ENCODE data around the gene TRPM3. TPM values are rescaled to one million over a fixed set of nuclear protein-coding genes. Genes with fewer than 3 reads are reported as not detected.

The TRPM3 gene
- total and polyA plus RNA-seq, 2 of the 13 experiments (the other 11 are each of a cell fraction or from before 2014, with no cell fraction given) = not detected

DNA sequence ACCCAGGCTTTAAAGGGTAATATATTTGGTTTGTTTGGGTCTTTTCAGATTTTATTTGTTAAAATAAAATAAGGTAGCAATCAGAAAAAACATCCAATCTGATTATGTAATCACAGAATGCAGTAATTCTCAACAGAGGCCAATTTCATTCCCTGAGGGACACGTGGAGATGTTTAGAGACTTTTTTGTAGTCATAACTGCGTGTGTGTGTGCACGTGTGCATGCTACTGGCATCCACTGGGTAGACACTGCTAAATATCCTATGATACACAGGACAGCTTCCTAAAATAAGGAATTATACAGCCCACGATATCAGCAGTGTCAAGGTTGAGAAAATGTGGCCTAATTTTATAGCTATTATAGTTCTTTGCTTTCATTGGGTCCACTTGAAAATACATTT lies 526.2 kb downstream of the TRPM3 start:
- Histone ChIP-seq H3K9ac (ENCODE audit: insufficient read depth, low read depth, low read length) (no peak overlapping the region), H3K79me2 (ENCODE audit: insufficient read depth, low read length) (no peaks in the 10 kb centered on the region), H3K4me3 (replicated peaks in 1 of 3; ENCODE audit: insufficient read depth in 1 of 3, low read depth in 2 of 3, low read length in 3 of 3) (no peak overlapping the region), H3K36me3 (replicated peaks in 1 of 2; ENCODE audit: control insufficient read depth in 1 of 2, insufficient read depth in 2 of 2, low read length in 2 of 2) (no peaks in the 10 kb centered on the region), H3K4me2 (ENCODE audit: low read depth, low read length) (no peak overlapping the region), H3K27ac (ENCODE audit: extremely low read length, insufficient read depth, low read length) (no peak overlapping the region), H3K4me1 (ENCODE audit: insufficient read depth, low read length) (no peaks in the 10 kb centered on the region), H4K20me1 (ENCODE audit: insufficient read depth, low read length) (no peaks in the 10 kb centered on the region), H2AFZ (ENCODE audit: low read length) (no peak overlapping the region), H3K9me3 (ENCODE audit: low read length) (no peaks in the 10 kb centered on the region), H3K27me3 (ENCODE audit: control insufficient read depth in 1 of 2, insufficient read depth in 2 of 2, low read length in 2 of 2) (no peaks in the 10 kb centered on the region; a peak in 1 of 5 replicates)
- no peak for FAIRE-seq
- no peak for ATAC-seq
- intact Hi-C loops (cut with micrococcal nuclease; ENCODE audit: unreplicated experiment) (no loop called here), in situ Hi-C loops (cut with HindIII; ENCODE audit: extremely low pct_ligation_motif_present, low pct_unique_long_range_greater_than_20kb) (no loop called here)
- ChIA-PET POLR2A (no interaction called here), CTCF (ENCODE audit: low intra/inter-chr PET ratio, low total read pairs) (no interaction called here)
- no TSS peak for BruUV-seq (replicated peaks)
- DNase-seq (ENCODE audit: low spot score) = no peak
- 4% methylated on average over 4 of the region's 4 CpGs for WGBS (ENCODE audit: low lambda C conversion rate)
- TF ChIP-seq, protein P1, sequence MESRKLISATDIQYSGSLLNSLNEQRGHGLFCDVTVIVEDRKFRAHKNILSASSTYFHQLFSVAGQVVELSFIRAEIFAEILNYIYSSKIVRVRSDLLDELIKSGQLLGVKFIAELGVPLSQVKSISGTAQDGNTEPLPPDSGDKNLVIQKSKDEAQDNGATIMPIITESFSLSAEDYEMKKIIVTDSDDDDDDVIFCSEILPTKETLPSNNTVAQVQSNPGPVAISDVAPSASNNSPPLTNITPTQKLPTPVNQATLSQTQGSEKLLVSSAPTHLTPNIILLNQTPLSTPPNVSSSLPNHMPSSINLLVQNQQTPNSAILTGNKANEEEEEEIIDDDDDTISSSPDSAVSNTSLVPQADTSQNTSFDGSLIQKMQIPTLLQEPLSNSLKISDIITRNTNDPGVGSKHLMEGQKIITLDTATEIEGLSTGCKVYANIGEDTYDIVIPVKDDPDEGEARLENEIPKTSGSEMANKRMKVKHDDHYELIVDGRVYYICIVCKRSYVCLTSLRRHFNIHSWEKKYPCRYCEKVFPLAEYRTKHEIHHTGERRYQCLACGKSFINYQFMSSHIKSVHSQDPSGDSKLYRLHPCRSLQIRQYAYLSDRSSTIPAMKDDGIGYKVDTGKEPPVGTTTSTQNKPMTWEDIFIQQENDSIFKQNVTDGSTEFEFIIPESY (CRISPR knock-in tag; IDR thresholded peaks at IDR 0.05) = no peak
- TF ChIP-seq, protein P2, sequence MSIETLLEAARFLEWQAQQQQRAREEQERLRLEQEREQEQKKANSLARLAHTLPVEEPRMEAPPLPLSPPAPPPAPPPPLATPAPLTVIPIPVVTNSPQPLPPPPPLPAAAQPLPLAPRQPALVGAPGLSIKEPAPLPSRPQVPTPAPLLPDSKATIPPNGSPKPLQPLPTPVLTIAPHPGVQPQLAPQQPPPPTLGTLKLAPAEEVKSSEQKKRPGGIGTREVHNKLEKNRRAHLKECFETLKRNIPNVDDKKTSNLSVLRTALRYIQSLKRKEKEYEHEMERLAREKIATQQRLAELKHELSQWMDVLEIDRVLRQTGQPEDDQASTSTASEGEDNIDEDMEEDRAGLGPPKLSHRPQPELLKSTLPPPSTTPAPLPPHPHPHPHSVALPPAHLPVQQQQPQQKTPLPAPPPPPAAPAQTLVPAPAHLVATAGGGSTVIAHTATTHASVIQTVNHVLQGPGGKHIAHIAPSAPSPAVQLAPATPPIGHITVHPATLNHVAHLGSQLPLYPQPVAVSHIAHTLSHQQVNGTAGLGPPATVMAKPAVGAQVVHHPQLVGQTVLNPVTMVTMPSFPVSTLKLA (IDR thresholded peaks at IDR 0.05) = peak; percentile 34; the same call in 1 of the 2 replicates

DNA sequence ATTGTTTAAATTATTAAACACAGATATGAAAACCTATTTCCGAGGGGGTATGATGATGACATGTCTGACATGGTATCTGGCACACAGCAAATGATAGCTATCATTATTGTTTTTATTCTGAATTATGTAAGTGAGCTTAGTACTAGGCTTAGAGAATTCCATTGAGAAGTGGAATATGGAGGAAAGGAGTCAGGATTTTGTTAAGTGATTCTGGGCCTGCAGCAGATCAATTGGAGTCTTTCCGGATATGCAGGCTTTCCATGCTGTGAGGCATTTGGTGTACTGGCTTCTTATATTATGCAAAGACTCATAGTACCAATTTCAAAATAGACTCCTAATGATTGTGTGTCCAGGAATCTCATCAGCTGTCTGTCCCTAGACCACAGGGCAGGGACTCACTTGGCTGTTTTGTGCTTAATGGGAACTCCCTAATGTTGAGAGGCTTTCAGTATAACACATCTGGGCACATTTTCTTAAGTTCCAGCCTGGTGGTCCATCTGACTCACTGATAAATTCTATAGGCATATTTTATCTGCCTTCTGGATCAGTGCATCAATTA lies 527.0 kb downstream of the TRPM3 start:
- no peaks in the 10 kb centered on the region for H3K9me3 ChIP-seq (ENCODE audit: low read length)
- no peak overlapping the region for H3K27ac ChIP-seq (ENCODE audit: extremely low read length, insufficient read depth, low read length)
- ATAC-seq (no peak), FAIRE-seq (no peak), DNase-seq (ENCODE audit: low spot score) (no peak)
- H3K4me3 ChIP-seq (replicated peaks in 1 of 3; ENCODE audit: insufficient read depth in 1 of 3, low read depth in 2 of 3, low read length in 3 of 3) = no peak overlapping the region
- H3K36me3 ChIP-seq (replicated peaks in 1 of 2; ENCODE audit: control insufficient read depth in 1 of 2, insufficient read depth in 2 of 2, low read length in 2 of 2) = no peaks in the 10 kb centered on the region
- CTCF ChIA-PET (ENCODE audit: low intra/inter-chr PET ratio, low total read pairs) = no interaction called here
- H3K9ac ChIP-seq (ENCODE audit: insufficient read depth, low read depth, low read length) = no peak overlapping the region
- no peaks in the 10 kb centered on the region for H3K4me1 ChIP-seq (ENCODE audit: insufficient read depth, low read length)
- in situ Hi-C loops (cut with HindIII; ENCODE audit: extremely low pct_ligation_motif_present, low pct_unique_long_range_greater_than_20kb) = no loop called here
- BruUV-seq (replicated peaks) = no TSS peak
- no peak overlapping the region for H3K4me2 ChIP-seq (ENCODE audit: low read depth, low read length)
- no peaks in the 10 kb centered on the region; a peak in 1 of 5 replicates for H3K27me3 ChIP-seq (ENCODE audit: control insufficient read depth in 1 of 2, insufficient read depth in 2 of 2, low read length in 2 of 2)
- H4K20me1 ChIP-seq (ENCODE audit: insufficient read depth, low read length) = no peaks in the 10 kb centered on the region
- H3K79me2 ChIP-seq (ENCODE audit: insufficient read depth, low read length) = no peaks in the 10 kb centered on the region
- intact Hi-C loops (cut with micrococcal nuclease; ENCODE audit: unreplicated experiment) = loop anchor here (5.0 kb wide), 1 partner anchor 82 kb away; no protein-coding TSS in a partner anchor
- H2AFZ ChIP-seq (ENCODE audit: low read length) = no peak overlapping the region
- POLR2A ChIA-PET = no interaction called here
- 36% methylated on average over 2 of the region's 2 CpGs for WGBS (ENCODE audit: low lambda C conversion rate)
- TF ChIP-seq EED (CRISPR knock-in tag; IDR thresholded peaks at IDR 0.05) (no peak), ZNF891 (CRISPR knock-in tag; IDR thresholded peaks at IDR 0.05) (no peak), ZNF567 (CRISPR knock-in tag; IDR thresholded peaks at IDR 0.05; ENCODE audit: borderline replicate concordance) (no peak), CREB1 (IDR thresholded peaks at IDR 0.05) (no peak), CREB1 (CRISPR knock-in tag; IDR thresholded peaks at IDR 0.05) (no peak), NBN (conservative IDR thresholded peaks at IDR 0.05) (no peak), SMYD3 (CRISPR knock-in tag; IDR thresholded peaks at IDR 0.05) (no peak), ATF1 (CRISPR knock-in tag; IDR thresholded peaks at IDR 0.05) (no peak), SNAPC2 (CRISPR knock-in tag; IDR thresholded peaks at IDR 0.05) (no peak), SOX6 (IDR thresholded peaks at IDR 0.05) (no peak), SOX6 (CRISPR knock-in tag; IDR thresholded peaks at IDR 0.05) (no peak), SP2 (CRISPR knock-in tag; IDR thresholded peaks at IDR 0.05) (no peak), ZNF143 (CRISPR knock-in tag; IDR thresholded peaks at IDR 0.05) (no peak), SOX5 (CRISPR knock-in tag; IDR thresholded peaks at IDR 0.05; ENCODE audit: borderline replicate concordance) (no peak), ZNF577 (CRISPR knock-in tag; IDR thresholded peaks at IDR 0.05; ENCODE audit: borderline replicate concordance, low read depth) (no peak)

All from HepG2 (cell line).